ENCODE results near the gene DHX8.

DHX8 gene

GRCh38 chr17:43483674-43484551, at the start of gene DHX8:
TSS of gene DHX8 (plus strand) at chr17:43483975. CDS start at chr17:43484038, 63 bp downstream.
- Histone ChIP-seq H3K9me3 (ENCODE audit: control insufficient read depth, insufficient read depth, low read length) (no peaks in the 10 kb centered on the region), H3K9me2 (replicated peaks; ENCODE audit: control insufficient read depth, low read length) (no peaks in the 10 kb centered on the region), H3K27me3 (ENCODE audit: control insufficient read depth, low read length) (no peaks in the 10 kb centered on the region), H3K36me3 (ENCODE audit: control insufficient read depth, low read length) (peaks cover 4% of the 10 kb centered on the region; the same call in 1 of the 2 replicates), H3K79me2 (ENCODE audit: control insufficient read depth, low read length) (peaks cover 49% of the 10 kb centered on the region), H3F3A (ENCODE audit: control insufficient read depth, insufficient read depth) (no peaks in the 10 kb centered on the region), H3K4me3 (ENCODE audit: low read length) (peak within 1 kb of the TSS; percentile 87), H3K27ac (ENCODE audit: low read depth, low read length) (peak within 1 kb of the TSS; percentile 43), H3K4me1 (ENCODE audit: control insufficient read depth, low read length) (peaks cover 21% of the 10 kb centered on the region), H4K20me1 (ENCODE audit: control insufficient read depth, insufficient read depth, low read depth, low read length) (no peaks in the 10 kb centered on the region), H3K4me2 (ENCODE audit: low read length) (peak within 1 kb of the TSS; percentile 73)
- no peak for TF ChIP-seq EZH2phosphoT487 (IDR thresholded peaks at IDR 0.05; ENCODE audit: borderline replicate concordance, low read length)
- TF ChIP-seq, protein P1, sequence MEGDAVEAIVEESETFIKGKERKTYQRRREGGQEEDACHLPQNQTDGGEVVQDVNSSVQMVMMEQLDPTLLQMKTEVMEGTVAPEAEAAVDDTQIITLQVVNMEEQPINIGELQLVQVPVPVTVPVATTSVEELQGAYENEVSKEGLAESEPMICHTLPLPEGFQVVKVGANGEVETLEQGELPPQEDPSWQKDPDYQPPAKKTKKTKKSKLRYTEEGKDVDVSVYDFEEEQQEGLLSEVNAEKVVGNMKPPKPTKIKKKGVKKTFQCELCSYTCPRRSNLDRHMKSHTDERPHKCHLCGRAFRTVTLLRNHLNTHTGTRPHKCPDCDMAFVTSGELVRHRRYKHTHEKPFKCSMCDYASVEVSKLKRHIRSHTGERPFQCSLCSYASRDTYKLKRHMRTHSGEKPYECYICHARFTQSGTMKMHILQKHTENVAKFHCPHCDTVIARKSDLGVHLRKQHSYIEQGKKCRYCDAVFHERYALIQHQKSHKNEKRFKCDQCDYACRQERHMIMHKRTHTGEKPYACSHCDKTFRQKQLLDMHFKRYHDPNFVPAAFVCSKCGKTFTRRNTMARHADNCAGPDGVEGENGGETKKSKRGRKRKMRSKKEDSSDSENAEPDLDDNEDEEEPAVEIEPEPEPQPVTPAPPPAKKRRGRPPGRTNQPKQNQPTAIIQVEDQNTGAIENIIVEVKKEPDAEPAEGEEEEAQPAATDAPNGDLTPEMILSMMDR (IDR thresholded peaks at IDR 0.05; ENCODE audit: low read depth, low read length, poor library complexity, severe bottlenecking), result peak; percentile 100

- Histone ChIP-seq H3K9me3 (ENCODE audit: control insufficient read depth, insufficient read depth, low read length) (no peaks in the 10 kb centered on the region), H3K4me1 (ENCODE audit: control insufficient read depth, low read length) (no peaks in the 10 kb centered on the region), H3K9me2 (replicated peaks; ENCODE audit: control insufficient read depth, low read length) (no peaks in the 10 kb centered on the region), H3K27me3 (ENCODE audit: control insufficient read depth, low read length) (peaks cover 21% of the 10 kb centered on the region), H3K79me2 (ENCODE audit: control insufficient read depth, low read length) (no peaks in the 10 kb centered on the region), H3K4me2 (ENCODE audit: low read length) (no peak overlapping the region), H3F3A (ENCODE audit: control insufficient read depth, insufficient read depth) (no peaks in the 10 kb centered on the region), H3K36me3 (ENCODE audit: control insufficient read depth, low read length) (no peaks in the 10 kb centered on the region), H3K27ac (ENCODE audit: low read depth, low read length) (no peak overlapping the region), H3K4me3 (ENCODE audit: low read length) (no peak overlapping the region), H4K20me1 (ENCODE audit: control insufficient read depth, insufficient read depth, low read depth, low read length) (no peaks in the 10 kb centered on the region)
- TF ChIP-seq, protein P1 (IDR thresholded peaks at IDR 0.05; ENCODE audit: low read depth, low read length, poor library complexity, severe bottlenecking), result no peak
- TF ChIP-seq EZH2phosphoT487 (IDR thresholded peaks at IDR 0.05; ENCODE audit: borderline replicate concordance, low read length), result no peak
Observed at GRCh38 chr17:43434902-43435319, 48.9 kb upstream of the DHX8 start.

DNA sequence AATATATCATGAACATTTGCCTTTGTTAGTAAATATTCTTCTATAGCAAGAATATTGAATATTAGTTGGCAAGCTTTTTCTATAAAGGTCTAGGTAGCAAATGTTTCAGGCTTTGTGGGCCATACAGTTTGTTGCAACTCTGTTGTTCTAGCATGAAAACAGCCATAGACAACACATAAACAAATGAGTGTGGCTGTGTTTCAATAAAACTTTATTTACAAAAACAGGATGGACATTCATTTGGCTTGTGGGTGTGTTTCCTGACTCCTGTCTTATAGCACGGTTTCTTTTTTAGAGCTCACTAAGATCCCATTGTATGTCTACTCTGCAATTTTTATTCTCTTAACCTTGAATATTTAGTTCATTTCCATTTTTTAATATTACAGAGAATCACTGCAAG, 46.0 kb upstream of the DHX8 start:
- H3K36me3 ChIP-seq (ENCODE audit: control insufficient read depth, low read length), result no peaks in the 10 kb centered on the region
- no peaks in the 10 kb centered on the region for H3K79me2 ChIP-seq (ENCODE audit: control insufficient read depth, low read length)
- H3K27me3 ChIP-seq (ENCODE audit: control insufficient read depth, low read length), result peaks cover 6% of the 10 kb centered on the region; the same call in 1 of the 2 replicates
- no peak overlapping the region for H3K4me2 ChIP-seq (ENCODE audit: low read length)
- H3F3A ChIP-seq (ENCODE audit: control insufficient read depth, insufficient read depth), result no peaks in the 10 kb centered on the region
- H3K4me1 ChIP-seq (ENCODE audit: control insufficient read depth, low read length), result no peaks in the 10 kb centered on the region
- H3K9me2 ChIP-seq (replicated peaks; ENCODE audit: control insufficient read depth, low read length), result no peaks in the 10 kb centered on the region
- H4K20me1 ChIP-seq (ENCODE audit: control insufficient read depth, insufficient read depth, low read depth, low read length), result no peaks in the 10 kb centered on the region
- no peak overlapping the region for H3K4me3 ChIP-seq (ENCODE audit: low read length)
- TF ChIP-seq, protein P1 (IDR thresholded peaks at IDR 0.05; ENCODE audit: low read depth, low read length, poor library complexity, severe bottlenecking), result no peak
- no peak for TF ChIP-seq EZH2phosphoT487 (IDR thresholded peaks at IDR 0.05; ENCODE audit: borderline replicate concordance, low read length)
- H3K27ac ChIP-seq (ENCODE audit: low read depth, low read length), result no peak overlapping the region
- no peaks in the 10 kb centered on the region for H3K9me3 ChIP-seq (ENCODE audit: control insufficient read depth, insufficient read depth, low read length)
